CD4-positive, alpha-beta T cell treated with Interleukin-4 for 4 hours (primary cell): ENCODE measurements around the gene F10.
A peak's percentile ranks its signal among the peaks of the same experiment; 100 is the strongest.

Experiments
- DNase-seq: peaks from one replicate; pipeline ENCODE4 v3.0.0-alpha.2; 2020

Gene F10

DNA sequence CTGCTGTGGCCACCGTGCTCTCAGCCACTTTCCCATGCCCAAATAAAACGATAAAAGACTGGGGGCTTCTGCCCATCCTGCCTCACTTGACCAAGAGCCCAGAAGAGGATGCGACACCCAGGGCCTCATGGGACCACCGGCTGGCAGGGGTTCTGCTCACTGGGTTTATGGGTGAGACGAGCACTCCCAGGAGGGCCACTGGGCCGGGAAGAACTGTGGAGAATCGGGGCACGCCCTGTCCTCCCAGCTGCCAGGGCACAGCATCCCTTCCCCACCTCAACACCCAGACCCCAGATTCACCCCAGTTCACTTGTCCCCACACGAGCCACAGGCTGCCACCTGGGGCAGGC is 4.7 kb upstream of the F10 start:
- DNase-seq, result no peak

DNA sequence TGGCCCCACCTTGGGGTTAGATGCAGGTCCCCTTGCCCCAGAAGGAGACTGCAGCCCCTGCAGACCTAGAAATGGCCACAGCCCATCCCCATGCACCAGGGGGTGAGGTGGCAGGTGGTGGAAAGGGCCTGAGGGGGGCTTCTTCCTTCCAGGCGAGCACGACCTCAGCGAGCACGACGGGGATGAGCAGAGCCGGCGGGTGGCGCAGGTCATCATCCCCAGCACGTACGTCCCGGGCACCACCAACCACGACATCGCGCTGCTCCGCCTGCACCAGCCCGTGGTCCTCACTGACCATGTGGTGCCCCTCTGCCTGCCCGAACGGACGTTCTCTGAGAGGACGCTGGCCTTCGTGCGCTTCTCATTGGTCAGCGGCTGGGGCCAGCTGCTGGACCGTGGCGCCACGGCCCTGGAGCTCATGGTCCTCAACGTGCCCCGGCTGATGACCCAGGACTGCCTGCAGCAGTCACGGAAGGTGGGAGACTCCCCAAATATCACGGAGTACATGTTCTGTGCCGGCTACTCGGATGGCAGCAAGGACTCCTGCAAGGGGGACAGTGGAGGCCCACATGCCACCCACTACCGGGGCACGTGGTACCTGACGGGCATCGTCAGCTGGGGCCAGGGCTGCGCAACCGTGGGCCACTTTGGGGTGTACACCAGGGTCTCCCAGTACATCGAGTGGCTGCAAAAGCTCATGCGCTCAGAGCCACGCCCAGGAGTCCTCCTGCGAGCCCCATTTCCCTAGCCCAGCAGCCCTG is 4.2 kb upstream of the F10 start:
- DNase-seq, result no peak

DNA sequence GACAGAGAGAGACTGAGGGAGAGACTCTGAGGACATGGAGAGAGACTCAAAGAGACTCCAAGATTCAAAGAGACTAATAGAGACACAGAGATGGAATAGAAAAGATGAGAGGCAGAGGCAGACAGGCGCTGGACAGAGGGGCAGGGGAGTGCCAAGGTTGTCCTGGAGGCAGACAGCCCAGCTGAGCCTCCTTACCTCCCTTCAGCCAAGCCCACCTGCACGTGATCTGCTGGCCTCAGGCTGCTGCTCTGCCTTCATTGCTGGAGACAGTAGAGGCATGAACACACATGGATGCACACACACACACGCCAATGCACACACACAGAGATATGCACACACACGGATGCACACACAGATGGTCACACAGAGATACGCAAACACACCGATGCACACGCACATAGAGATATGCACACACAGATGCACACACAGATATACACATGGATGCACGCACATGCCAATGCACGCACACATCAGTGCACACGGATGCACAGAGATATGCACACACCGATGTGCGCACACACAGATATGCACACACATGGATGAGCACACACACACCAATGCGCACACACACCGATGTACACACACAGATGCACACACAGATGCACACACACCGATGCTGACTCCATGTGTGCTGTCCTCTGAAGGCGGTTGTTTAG is 3.3 kb upstream of the F10 start:
- DNase-seq, result no peak

DNA sequence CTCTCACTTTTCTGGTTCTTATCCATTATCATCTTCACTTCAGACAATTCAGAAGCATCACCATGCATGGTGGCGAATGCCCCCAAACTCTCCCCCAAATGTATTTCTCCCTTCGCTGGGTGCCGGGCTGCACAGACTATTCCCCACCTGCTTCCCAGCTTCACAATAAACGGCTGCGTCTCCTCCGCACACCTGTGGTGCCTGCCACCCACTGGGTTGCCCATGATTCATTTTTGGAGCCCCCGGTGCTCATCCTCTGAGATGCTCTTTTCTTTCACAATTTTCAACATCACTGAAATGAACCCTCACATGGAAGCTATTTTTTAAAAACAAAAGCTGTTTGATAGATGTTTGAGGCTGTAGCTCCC is 2.8 kb upstream of the F10 start:
- DNase-seq, result no peak

DNA sequence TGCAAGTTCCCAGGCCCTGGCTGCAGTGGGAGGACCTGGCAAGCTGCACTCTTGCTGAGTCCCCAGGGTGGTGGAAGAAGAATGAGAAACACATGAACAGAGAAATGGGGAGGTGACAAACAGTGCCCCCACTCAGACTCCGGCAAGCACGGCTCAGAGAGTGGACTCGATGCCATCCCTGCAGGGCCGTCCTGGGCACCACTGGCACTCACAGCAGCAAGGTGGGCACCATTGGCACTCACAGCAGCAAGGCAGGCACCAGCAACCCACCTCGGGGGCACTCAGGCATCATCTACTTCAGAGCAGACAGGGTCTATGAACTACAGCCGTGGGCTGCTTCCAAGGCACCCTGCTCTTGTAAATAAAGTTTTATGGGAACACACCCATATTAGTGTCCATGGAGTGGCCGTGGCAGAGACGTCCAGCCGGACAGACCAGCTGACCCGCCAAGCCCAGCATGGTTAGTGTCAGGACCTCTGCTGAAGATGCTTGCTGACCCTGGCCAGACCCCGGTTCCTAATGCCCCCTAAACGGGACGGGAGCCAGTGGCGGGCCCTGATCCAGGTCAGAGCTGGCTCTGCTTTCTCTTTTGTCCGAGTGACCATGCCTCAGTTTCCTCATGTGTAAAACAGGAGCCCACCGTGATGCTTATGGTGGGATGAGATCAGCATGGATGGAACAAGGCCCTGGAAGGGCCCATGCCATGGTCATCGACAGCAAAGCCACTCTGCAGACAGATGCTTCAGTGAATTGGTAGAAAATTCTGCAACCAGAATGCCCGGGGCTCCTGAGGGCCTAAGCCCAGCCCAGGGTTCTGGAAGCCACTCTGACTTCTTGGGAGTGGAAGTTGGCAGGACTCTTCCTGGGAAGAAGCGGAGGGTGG is 2.1 kb upstream of the F10 start:
- DNase-seq, result no peak

DNA sequence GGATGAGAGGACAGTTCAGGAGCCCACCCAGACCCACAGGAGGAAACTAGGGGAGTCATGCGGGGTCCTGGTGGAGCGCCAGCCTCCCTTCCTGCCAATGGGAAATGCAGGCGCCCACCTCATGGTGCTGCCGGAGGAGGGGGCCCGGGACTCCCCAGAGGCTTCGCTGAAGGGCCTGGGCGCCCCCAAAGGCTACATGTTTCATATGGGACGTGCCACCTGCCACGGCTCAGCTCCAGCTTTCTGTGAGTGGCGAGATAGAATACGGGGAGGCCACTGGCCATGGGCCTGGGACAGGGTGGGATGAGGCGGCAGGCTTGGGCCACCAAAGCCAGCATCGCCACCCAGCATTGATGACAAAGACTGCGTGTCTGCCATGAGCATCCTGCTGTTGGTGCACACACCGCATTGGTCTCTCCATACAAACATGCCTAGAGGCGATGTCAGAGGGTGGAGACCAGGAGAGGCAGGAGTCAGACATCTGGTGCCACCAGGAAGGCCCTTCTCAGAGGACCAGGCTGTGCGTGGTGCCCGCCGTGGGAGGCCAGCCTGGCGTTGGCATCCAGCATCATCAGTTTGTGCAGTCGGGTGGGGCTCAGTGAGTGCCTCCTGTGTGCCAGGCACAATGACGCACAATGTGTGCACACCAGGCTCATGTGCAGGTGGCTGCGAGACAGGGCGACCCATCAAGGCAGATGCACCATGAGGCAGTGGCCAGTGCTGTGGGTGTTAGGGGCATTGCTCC is 1.2 kb upstream of the F10 start:
- no peak for DNase-seq

DNA sequence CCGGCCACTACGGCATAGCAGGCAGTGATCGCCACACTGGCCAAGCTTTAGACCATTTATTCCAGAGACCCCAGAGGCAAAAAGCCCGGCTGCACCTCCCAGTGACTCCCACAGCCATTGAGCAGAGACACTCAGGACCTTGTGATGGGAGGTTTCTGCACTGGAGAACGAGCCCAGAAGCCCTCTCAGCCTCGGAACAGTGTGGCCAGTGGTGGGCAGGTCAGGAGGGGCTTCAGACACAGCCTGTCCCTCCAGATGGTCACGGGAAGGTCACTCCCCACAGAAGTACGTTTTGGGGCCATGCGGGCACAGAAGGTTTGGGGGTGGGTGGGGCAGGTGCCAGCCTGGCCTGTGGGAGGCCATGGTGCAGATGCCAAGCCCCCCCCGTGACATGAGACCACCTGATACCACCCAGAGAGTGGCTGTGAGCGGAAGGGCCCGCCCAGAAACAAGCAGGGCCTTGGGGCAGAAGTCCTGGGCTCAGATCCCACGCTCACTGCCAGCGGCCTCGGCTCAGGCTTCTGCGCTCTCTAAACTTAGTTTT is 599 bp upstream of the F10 start:
- DNase-seq, result no peak

DNA sequence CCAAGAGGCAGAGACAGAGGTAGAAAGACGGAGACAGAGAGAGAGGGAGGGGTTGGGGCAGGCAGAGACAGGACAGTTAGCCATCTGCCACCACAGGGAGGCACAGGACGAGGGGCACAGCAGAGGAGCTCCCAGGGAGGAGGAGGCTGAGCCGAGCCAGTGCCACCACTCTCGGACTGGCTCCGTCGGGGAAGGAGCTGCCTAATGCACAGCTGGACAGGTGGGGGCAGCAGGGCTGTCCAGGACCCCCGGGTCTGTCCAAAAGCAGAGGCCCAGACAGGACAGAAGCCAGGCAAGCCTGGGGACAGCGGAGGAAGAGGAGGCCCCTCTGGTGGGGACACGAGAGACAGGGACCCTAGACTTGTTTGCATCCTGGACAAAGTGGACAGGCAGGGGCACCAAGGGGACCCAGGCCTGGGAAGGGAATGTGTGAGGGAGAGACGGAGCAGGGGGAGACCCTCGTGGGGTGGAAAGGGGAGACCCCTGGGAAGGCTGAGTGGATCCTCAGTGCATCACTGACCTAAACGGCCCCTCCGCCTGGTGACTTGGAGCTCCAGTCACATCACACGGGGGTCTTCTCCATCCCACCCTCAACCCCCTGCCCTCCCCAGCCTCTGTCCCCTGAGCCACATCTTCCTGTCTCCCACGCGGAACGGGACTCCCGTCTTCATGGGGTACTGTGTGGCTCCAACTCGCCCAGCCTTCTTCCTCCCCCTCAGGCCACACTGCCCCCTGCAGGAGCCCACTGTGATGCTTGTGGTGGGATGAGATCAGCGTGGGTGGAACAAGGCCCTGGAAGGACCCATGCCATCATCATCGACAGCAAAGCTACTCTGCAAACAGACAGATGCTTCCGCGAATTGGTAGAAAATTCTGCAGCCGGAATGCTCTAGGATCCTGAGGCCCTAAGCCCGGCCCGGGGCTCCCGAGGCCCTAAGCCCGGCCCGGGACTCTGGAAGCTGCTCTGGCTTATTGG is 915 bp downstream of the F10 start:
- DNase-seq, result no peak

DNA sequence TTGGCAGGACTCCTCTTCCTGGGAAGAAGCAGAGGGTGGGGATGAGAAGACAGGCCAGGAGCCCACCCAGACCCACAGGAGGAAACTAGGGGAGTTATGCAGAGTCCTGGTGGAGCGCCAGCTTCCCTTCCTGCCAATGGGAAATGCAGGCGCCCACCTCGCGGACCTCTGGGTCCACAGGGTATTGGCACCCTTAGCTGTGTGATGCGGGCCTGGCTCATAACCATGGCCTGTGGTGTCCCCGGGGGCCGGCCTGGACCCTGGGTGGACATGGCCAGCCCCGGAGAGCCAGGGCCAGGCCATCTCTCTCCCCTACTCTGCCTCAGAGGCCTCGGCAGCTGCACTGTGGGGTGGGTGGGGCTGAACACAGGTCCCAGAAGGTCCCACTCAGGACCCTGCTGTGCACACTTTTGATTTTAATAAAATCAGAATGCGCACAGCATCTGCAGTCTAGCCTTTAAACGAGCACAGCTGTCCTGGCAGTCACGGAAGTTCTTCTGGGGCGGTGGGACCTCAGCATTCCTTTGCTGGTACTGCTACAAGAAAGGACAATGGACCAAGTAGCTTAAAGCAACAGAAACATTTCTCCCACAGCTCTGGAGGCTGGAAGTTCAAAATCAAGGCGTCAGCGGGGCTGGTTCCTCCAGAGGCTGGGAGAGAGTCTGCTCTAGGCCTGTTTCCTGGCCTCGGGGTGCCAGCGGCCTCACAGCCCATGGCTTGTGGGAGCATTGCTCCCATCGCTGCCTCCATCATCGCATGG is 1.8 kb downstream of the F10 start:
- DNase-seq, result no peak

DNA sequence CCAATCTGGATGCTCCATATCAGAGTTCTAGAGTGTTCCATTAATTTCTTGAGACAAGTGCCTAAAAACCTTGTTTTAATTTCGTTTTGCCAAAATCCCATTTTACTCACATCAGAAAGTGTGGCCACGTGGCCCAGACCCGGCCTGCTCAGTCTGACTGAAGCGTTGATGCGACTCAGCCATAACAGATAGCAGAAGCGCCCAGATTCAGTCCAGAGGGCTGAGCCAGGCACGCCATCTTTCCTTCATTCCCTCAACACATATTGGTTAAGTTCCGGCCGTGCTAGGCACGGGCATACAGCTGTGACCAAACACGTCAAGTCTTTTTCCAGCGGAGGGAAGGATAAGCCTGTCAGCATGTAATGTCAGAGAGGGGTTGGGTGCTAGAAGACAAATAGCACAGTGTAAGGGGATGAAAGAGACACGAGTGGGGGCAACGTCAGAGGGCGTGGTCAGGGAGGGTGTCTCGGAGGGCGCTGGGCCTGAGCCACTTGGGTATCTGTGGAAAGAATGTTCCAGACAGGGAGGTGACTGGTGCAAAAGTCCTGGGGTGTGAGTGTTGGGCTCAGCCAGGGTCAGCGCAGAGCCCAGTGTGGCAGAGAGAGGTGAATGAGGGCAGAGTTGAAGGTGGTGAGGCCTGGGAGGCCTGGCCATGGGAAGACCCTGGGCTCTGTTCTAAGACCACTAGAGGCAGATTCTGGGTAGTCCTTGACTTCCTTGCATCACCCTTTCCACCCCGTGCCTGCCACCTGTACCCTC is 3.1 kb downstream of the F10 start:
- no peak for DNase-seq

DNA sequence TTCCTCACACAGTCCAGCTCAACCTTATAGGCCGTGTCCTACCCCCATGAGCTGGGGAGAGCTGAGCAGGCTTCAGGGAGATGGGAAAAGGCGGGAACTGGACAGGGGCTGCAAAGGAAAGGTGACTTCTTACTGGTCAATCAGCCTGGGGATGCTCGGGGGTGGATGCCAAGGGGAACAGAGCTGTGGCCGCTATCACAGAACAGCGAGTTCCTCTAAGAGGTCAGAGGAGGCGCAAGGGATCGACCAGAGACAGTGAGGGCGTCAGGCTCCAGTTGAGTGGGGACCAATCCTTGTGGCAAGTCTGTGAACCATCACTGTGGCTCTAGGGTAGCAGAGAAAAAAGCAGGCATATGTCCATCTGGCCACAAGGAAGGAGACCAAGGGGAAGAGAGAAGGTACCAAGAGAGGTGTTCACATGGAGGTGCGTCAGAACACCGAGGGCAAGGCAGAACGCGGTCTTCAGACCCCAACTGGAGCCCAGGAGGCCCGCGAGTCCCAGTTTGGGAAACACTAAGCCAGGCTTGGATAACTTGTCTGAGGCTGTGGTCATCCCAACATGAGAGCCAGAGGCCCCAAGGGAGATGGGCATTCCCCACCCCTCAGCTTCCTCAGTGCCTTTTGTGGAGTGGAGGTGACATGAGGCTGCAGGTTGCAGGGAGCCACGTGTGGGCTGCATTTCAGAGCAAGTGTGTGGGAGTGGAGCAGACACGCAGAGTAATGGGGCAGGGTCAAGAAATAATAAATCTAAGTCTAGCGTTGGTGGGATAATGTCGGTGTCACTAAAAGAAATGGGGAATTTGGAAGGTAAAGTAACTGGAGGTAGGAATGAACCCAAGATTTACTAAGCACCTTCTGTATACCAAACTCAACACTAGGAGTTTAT is 3.9 kb downstream of the F10 start:
- DNase-seq, result no peak

DNA sequence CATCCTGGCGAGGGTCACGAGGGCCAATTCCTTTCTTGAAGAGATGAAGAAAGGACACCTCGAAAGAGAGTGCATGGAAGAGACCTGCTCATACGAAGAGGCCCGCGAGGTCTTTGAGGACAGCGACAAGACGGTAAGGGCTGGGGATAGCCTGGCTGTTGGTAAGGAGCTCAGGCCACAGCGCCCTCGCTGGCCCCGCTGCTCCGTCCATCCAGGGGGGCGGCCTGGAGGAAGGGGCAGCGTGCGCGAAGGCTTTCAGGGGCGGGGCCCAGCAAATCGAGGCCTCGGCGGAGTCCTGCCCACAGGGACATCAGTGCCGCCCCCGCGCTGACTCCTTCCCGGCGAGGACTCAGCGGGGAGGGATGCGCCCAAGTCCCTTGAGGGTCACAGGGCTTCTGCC is 6.9 kb downstream of the F10 start:
- DNase-seq, result no peak

DNA sequence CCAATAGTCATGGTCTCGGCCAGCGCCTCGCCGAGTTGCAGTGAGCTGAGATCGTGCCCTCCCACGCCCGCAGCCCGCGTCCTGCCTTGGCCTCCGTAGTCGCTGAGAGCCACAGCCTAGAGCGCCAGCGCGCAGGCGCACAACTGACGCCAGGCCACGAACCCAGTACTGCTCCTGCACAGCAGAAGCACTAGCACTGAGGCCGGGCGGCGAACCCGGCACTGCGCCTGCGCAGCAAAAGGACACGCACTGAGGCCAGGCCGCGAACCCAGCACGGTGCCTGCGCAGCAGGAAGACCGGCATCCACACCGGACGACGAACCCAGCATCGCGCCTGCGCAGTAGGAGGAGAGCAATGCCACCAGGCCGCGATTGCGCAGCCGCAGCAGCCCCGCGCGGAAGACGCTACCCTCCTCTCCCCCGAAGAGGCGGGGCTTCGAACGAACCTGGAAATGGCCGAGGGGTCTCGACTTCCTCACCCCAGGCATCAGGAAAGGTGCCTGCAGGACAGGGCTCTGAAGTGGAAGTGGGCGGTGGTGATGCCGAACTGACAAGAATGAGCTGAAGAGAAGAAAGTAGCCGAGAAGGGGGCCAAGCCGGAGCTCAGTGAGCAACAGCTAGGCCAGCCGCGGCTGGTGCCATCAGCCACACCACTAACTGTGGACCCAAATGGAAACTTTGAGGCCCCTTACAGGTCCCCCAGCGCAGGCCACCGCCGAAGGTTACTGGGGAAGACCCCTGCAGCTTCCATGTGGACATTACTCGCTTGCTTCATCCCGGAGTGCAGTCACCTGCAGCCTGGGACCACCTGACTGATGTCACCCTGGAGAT is 7.5 kb downstream of the F10 start:
- DNase-seq, result peak; percentile 21

DNA sequence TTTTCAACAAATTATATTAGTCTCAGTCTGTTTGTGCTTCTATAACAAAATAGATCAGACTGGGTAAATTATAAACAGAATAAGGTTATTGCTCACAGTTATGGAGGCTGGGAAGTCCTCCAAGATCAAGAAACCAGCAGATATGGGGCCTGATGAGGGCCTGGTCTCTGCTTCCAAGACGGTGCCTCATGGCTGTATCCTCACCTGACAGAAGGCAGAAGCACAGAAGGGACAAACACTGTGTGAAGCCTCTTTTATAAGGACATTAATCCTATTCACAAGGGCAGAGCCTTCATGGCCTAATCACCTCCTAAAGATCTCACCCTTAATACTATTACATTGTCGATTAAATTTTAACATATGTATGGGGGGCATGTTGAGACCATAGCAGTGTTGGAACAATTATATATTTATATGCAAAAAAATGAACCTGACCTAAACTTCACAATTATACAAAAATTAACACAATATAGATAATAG is 12.7 kb downstream of the F10 start:
- no peak for DNase-seq

DNA sequence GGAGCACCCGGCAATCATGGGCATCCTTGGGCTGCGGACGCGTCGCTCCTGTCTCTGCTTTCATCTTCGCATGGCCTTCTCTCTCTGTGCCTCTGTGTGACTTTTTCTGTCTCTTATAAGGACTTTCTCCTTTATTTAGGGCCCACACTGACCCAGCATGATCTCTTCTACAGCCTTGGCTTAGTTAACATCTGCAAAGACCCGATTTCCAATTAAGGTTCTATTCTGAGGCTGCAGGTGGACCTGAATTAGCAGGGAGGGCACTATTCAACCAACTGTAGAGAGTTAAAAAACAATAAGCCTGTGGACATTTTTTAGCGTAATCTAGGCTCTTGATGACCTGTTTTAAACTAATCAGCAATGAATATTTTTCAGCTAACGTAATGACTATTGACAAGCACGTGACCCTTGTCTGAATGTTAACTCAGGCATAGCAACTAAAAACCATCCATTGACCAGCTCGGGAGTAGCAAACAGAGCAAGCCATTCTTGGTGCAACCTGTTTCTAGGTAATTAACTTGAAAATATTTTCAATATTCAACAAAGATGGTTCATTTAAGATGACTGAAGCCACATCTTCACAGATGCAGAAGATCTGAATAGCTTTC is 15.2 kb downstream of the F10 start:
- DNase-seq, result no peak

DNA sequence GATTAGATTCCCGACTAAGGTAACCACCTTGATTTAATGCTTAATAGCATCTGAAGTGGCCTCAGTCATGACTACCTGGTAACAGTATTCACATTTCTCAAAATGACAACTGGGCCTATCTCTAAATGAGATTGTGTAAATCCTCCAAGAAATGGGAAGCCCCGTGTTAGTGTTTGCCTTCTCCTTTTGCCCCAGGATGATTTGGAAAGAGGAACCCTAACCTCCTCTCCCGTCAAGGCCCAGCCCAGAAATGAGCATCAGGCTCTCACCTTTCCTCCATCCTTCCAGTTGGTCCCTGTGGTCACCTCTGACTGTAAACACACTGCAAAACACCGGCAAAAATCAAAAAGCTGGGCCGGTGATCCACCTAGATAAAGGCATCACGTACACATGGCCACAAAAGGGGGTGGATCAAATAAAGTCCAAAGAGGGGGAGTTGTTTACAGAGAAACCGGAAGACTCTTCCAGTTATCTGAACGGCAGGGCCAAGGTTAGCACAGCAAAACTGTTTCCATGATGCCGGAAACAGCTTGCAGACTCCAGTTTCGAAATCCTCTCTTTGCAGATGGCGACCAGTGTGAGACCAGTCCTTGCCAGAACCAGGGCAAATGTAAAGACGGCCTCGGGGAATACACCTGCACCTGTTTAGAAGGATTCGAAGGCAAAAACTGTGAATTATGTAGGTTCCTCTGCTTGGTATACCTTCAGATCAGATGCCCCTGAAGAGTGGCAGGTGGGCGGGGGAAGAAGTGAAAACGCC is 16.4 kb downstream of the F10 start:
- DNase-seq, result no peak

DNA sequence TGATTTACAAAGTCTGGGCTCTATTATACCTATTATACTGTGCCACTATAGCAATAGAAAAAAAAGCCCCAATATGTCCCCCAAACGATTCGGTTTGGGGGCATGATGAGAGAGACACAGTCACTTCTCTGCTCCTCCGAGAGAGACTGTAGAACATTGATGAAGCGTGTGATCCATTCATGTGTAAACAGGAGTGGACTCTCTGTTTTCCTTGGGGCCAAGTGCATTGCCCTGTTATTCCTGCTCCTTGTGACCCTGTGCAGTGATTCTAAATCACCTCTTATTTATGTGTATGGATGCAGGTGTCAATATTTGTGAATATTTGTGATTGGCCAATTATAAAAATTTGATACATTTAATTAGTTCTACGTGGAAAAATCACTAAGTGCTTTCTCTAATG is 17.0 kb downstream of the F10 start:
- DNase-seq, result no peak
